Central memory CD4-positive, alpha-beta T cell (primary cell): ENCODE results near the gene NDUFS1.
"Not testable (repeated sequence)": the region's sequence is repeated elsewhere in the genome, so short reads cannot be mapped to it uniquely, and the experiment has no call there.

Source experiments
- DNase-seq: peaks from one replicate; pipeline ENCODE4 v3.0.0; 2022

The NDUFS1 gene

DNA sequence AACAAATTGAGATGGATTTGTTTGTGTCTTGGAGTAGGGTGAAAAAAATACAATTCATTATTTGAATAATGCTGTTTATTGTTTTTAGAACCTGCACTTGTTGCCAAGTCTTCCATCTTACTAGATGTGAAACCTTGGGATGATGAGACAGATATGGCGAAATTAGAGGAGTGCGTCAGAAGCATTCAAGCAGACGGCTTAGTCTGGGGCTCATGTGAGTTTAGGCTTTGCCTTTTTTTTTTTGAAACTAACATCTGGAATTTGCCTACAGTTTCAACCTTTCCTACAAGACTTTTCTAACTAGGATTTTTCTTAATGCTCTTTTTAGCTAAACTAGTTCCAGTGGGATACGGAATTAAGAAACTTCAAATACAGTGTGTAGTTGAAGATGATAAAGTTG is 3.2 kb upstream of the NDUFS1 start:
- not testable (repeated sequence) for DNase-seq

DNA sequence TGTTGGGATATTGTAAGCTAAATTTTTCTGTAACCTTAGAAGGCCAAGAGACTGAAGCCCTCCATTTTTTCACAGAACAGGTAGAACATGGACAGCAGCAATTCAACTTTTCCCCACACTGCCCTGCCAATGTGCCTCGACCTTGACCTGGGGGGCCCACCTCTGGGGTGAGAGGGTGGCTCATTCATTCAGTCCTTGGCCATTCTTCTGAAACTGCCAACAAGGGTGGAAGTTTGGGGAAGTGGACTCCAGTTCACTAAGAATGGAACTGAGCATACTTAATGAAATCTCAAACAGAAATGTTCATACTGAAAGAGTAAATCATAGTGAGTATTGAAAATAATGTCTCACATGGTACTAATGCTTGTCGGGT is 1.5 kb upstream of the NDUFS1 start:
- no peak for DNase-seq

DNA sequence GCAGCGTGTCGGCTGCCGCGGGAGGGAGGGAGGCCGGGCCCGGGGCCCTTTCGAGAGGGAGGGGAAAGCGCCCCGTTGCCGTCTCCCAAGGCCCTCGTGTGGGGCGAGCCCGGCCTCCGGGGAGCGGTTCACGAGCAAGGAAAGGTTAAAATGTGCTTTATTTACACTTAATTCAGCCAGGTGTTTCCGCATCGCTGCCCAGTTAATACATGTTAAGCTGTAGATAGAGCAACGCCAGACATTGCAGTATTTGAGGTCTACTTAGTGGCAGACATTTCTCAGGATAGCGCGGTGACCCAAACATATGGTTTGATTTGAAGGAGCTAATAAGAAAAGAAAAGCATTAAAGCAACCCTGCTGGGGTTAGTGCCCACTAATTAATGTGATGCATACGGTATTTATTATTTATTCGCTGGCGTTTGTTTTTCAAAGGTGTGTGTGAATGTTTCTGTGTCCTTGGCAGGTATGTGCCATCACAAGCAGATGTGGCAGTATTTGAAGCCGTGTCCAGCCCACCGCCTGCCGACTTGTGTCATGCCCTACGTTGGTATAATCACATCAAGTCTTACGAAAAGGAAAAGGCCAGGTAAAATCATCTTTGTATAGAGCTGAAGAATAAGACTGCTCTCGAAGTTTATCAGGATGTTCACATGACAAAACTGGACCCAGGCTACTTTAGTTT is 1.0 kb upstream of the NDUFS1 start:
- DNase-seq, result no peak

DNA sequence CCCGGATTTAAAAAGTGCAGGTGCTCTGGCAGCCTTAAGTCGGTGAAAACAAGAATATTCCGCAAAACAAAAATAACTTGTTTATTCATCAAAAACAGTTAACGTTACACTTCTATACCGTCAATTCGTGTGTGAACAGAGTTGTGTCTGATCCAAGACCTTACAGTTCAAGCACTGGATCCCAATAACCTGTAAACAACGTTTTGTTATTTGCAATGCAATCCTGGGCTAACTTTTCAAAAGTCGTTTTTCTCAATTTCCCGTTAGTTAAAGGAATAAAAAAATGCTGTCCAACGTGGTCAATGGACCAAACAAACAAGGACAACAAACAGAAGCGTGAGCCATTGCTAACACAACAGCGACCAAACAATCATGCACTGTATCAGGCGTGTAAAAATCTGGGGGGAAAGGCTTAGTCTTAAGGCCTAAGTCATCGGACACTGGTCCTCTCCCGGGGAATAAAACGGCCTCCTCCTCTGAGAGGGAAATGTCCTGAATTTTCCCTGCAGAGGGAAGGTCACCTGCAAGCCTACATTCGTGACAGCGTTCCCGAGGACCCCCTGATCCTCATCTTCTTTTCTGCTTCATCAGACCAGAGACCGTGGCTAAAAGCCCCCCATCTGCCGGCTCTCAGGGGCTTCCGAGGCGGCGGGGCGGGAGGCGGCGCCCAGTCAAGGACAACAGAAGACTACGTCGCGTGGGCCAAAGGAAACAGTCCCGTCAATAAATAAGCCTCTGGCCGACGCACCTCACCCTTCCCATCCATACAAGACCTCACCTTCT is 490 bp downstream of the NDUFS1 start:
- DNase-seq, result no peak

DNA sequence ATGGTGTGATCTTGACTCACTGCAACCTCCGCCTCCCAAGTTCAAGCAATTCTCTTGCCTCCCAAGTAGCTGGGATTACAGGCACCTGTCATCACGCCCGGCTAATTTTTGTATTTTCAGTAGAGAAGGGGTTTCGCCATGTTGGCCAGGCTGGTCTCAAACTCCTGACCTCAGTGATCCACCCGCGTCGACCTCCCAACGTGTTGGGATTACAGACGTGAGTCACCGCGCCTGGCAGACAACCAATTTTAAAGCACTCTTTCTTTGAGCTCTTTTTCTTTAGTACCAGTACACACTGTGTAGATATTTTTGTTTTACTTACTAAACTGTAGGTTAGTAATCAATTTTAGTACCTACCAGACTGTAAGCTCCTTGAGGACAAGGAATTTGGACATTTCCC is 2.2 kb downstream of the NDUFS1 start:
- not testable (repeated sequence) for DNase-seq

DNA sequence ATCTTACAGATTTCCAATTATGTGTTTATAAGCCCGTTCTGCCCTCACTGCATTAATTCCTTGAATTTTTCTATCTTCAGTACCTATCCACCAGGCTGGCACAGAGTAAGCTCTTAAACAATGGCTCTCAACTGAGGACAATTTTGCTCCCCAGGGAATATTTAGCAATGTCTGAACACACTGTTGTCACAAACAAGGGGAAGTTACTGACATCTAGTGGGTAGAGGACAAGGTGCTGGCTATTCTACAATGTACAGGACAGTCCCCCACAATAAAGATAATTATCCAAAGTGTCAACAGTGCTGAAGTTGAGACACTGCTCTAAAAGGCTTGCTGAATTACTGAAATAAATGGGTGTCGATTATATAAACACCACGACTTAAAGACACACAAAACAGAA is 5.0 kb downstream of the NDUFS1 start:
- DNase-seq, result no peak

DNA sequence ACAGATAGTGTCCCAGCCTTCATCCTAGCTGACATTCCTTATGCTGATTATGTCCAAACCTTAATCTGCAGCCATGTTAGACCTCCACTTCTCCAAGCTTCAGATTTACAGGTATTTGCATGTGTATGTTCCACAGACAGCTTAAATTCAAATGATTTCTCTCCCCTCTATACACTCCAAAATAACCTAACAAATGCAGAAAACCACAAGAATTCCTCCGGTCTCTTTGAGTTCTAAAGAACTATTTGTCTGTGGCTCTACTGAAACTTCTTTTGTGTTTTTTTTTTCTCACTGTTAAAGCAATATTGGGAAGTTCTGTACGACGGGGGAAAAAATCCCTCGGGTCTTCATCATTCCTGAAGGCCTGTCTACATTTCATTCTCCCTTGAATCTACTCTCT is 8.6 kb downstream of the NDUFS1 start:
- DNase-seq, result no peak

DNA sequence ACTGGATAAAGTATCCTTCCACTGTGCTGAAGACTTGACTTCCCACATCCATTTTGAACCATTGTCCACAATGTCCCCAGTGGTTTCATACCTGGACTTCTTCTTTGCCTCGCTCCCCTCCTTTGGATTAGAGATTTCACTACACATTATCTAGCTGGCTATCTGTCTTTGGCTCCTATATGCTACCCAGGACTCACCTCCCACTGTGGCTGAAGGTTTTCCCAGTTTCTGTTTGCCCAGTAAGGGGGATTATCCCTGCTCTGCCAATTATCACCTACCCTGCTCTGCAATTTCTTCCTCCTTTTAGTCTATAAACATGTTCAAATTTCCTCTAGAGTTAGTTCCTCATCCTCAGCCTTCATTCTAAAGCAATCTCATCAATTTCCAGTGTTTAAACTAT is 9.1 kb downstream of the NDUFS1 start:
- DNase-seq, result no peak

DNA sequence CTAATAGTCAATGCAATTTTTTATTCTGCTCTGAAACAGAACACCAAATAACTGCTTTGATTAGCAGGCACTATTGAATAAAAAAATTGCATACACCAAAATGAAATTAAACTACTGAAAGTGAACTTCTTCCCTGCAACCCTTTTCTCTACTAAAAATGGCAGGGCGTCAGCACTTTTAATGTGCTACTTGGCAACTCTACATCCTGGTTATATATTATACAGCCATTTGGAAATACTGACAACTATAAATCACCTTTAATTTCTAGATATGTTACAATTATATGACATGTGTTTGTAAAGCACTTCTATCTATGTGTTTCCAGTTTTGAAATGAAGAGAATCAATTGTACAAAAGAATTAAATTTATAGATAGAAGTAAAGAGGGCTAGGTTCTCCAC is 9.9 kb downstream of the NDUFS1 start:
- no peak for DNase-seq

DNA sequence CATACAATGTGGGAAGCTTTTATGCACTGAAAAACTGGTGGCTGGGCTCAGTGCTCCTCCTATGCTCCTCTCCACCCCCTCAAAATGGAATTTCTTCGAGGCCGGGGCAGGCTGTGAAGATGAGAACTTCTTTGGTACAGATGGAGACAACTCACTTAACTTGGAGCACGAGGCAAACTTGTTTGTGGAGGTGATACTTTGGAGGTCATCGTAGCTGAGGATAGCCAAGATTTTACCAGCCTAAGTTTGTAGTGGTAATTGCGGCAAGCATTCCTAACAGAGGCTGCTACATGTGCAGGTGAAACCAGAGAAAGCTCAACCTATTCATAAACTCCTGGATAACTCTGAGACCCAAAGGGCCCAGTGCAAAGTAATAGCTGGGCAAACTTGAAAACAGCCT is 13.6 kb downstream of the NDUFS1 start:
- no peak for DNase-seq

DNA sequence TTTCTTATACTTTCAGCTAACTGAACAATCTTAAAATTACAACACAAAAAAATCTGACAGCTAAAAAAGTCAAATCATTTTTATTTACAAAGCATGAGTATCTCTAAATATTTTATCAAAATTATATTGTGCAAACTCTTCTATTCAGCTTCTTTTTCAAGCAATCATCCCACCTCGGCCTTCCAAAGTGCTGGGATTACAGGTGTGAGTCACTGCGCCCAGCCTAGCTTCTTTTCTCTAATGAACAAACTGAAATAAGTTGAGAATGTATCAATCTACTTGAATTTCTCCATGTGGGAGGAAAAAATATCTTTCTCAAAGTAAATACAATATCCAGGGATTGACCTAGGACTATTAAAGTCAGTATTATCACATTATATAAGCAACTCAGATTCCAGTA is 14.9 kb downstream of the NDUFS1 start:
- DNase-seq, result no peak

DNA sequence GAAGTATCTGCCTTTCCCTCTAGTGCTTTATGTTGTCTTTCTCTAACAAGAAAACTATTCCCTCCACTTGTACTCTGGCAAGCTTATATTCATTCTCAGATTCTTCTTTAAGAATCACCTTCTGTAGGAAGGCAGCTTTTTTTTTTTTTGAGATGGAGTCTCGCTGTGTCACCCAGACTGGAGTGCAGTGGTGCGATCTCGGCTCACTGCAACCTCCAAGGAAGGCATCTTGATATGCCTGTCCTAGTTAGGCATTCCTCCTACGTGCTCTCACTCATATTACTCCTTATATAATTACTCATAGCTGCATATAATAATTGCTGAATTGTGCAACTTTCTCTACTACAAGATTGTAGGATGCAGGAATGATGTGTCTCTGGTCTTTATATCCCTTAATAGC is 15.8 kb downstream of the NDUFS1 start:
- DNase-seq, result no peak

DNA sequence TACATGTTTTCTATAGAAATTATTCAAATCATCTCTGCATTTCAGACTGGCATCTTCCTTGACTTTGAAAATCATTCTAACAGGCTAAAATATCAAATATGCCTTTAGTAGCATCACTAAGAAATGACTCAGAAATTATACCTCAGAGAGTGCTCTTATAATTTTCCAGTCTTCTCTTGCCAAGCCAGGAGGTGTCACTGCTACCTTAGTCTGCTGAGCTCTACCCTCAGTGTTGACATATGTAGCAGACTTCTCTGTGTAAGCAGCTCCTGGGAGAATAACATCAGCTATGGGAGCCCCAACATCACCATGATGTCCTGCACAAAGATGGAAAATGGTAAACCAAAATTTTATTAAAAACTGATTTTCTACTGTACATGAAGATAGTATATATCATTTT is 31.6 kb downstream of the NDUFS1 start:
- DNase-seq, result no peak

DNA sequence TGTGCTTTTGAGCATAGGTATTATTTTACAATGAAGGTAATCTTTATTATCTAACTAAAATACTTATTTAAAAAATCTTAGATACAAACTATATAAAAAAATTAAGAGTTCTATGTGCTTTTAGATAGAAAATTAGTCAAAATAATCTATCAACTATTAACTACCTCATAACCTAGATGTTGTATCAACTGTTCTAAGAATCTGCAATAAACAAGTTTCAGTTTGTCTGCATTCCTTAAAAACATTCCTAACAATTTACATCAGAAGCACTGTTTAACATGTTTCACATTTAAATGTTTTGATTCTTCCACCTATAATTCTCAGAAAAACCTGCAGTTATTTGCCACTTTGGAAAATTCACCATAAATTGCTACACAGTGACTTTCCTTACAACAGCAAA is 33.3 kb downstream of the NDUFS1 start:
- DNase-seq, result no peak

DNA sequence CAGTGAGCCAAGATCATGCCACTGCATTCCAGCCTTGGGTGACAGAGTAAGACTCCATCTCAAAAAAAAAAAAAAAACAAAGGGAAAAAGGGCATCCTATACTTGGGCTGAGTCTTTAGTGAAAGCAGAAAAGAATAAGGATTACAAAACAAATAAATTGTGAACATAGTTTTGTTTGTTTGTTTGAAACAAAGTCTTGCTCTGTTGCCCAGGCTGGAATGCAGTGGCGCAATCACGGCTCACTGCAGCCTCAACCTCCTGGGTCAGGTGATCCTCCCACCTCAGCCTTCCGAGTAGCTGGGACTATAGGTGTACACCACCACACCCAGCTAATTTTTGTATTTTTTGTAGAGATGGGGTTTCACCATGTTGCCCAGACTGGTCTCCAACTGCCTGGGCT is 36.7 kb downstream of the NDUFS1 start:
- DNase-seq, result not testable (repeated sequence)

DNA sequence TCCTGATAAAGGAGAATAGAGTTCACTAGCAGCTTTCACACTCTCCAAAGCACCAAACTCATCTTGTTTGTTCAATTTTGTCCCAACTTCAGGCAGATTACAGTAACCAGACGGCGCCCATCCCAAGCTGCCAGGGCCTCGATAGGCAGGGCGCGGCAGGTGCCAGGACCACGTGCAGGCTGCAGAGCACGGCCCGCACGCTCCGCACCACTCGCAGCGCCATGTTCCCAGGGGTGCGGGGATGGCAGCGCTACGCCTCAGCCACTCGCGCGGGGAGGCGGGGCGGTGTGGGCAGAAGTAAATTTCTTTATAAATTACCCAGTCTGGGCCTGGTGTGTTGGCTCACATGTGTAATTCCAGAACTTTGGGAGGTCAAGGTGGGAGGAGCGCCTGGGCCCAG is 43.0 kb downstream of the NDUFS1 start:
- no peak for DNase-seq

DNA sequence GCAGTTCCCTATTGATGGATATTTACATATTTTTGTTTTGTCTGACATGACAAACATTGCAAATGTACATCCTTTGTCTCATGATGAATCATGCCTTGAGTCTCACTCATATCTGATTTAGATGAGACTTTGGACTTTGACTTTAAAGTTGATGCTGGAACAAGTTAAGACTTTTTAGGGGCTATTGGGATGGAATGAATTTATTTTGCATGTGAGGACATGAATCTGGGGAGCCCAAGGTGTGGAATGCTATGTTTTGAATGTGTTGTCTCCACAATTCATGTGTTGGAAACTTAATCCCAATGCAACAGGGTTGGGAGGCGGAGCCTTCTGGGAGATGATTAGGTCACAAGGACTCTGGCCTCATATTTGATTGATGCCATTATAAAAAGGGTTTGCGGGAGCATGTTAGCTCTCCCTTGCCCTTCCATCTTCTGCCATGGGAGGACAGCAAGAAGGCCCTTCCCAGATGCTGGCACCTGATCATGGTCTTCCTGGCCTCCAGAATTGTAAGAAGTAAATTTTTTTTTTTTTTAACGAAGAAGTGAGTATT is 44.1 kb downstream of the NDUFS1 start:
- no peak for DNase-seq

DNA sequence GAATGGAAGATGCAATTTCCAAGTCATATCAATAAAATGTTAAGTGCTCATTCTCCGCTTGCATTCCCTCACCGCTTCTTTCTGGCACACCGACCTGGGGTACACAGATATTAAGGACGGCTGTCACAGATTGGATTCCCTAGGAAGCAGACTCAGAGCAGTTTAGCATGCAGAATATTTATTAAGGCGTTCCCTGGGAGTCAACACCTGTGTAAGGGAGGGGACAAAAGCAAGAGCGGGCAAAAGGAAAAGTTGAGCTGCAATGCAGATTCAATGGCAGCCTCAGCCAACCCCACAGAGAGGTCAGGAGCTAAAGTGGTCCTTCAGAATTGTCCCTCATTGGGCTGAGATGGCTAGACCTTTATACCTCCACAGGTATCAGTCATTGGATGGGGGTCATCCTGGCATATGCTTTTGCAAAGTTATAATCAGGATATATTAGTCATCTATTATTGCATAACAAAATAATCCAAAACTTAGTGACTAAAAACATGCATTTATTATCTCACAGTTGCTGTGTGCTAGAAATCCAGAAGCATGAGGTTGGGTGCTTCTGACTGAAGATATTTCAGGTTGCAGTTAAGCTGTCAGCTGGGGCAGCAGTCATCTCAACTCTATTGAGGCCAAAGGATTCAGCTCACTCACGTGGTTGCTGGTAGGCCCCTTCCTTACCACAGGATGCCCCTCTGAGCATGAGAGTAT is 46.2 kb downstream of the NDUFS1 start:
- no peak for DNase-seq

DNA sequence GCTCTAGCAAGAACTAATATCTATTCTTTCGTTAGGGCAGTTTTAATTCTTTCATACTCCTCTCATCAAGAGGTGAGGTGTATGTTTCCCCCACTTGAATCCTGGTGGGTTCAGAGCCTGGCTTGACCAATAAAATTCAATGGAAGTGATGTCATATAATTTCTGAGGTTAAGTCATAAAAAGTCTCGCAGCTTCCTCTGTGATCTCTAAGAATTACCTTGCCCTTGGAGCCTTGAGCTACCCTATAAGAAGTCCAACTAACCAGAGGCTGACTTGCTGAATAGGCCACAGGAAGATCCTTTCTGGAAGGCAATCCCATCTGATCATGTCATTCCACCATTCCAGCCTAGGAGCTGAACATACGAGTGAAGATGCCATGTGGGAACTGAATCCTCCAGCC is 47.1 kb downstream of the NDUFS1 start:
- DNase-seq, result no peak

DNA sequence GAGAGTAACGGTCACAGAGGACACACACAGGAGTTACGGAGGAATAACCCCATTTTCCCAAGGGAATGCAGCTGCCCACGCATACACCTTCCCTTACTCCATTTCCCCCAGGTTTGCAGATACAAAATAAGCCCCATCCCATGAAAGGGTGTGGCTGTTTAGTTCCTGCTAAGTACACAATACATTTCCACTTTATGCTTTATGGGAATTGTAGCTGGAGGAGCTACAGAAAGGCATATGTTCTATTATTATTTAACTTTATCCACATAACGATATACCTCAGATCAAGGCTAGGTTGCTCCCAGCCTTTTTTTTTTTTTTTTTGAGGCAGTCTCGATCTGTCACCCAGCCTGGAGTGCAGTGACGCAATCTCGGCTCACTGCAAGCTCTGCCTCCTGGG is 50.5 kb downstream of the NDUFS1 start:
- no peak for DNase-seq

DNA sequence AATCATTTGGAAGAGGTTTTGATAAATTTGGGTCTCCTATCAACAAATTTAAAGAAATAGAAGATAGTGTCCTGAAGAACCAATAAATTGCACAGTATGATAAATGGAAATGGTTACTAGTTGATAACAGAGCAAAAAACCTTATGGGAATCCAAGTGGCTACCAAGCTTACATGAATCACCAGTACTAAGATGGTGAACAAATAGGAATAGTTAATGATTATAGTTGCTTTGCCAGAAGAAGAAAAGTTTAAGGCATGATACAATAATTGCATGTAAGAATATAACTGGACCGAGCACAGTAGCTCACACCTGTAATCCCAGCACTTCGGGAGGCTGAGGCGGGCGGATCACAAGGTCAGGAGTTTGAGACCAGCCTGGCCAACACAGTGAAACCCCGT is 53.7 kb downstream of the NDUFS1 start:
- no peak for DNase-seq

DNA sequence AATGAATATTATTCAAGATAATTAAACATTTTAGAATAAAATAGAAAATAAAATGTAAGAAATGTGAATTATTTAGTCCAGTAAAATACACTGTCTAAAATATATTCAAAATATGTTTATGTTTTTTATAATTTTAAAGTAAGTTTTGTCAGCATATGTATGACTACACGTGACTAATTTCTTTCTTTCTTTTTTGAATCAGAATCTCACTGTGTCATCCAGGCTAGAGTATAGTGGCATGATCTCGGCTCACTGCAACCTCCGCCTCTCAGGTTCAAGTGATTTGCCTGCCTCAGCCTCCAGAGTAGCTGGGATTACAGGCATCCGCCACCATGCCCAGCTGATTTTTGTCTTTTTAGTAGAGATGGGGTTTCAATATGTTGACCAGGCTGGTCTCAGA is 54.2 kb downstream of the NDUFS1 start:
- DNase-seq, result no peak

DNA sequence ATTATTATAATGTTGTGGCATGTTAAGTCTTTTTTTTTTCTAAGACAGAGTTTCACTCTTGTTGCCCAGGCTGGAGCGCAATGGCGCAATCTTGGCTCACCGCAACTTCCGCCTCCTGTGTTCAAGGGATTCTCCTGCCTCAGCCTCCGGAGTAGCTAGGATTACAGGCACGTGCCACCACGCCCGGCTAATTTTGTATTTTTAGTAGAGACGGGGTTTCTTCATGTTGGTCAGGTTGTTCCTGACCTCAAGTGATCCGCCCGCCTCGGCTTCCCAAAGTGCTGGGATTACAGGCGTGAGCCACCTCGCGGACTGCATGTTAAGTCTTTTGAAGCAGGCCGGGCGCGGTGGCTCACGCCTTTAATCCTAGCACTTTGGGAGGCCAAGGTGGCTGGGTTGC is 60.4 kb downstream of the NDUFS1 start:
- not testable (repeated sequence) for DNase-seq

DNA sequence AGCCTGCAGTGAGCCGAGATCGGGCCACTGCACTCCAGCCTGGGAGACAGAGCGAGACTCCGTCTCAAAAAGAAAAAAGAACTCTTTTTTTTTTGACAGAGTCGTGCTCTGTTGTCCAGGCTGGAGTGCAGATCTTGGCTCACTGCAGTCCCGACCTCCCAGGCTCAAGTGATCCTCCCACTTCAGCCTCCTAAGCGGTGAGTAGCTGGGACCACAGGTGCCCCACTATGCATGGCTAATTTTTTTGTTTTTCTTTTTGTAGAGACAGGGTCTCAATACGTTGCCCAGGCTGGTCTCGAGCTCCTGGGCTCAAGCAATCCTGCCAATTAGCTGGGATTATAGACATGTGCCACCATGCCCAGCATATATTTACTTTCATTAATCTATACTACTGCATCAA is 60.8 kb downstream of the NDUFS1 start:
- DNase-seq, result no peak
